ENCODE measurements around the gene PANK2. TPM values are rescaled to one million over a fixed set of nuclear protein-coding genes. Genes with fewer than 3 reads are reported as not detected.
"Not testable (repeated sequence)": the region's sequence is repeated elsewhere in the genome, so short reads cannot be mapped to it uniquely, and the experiment has no call there.

PANK2 gene
- total RNA-seq, 1 donor from 2014 or later: 29.4 TPM

DNA sequence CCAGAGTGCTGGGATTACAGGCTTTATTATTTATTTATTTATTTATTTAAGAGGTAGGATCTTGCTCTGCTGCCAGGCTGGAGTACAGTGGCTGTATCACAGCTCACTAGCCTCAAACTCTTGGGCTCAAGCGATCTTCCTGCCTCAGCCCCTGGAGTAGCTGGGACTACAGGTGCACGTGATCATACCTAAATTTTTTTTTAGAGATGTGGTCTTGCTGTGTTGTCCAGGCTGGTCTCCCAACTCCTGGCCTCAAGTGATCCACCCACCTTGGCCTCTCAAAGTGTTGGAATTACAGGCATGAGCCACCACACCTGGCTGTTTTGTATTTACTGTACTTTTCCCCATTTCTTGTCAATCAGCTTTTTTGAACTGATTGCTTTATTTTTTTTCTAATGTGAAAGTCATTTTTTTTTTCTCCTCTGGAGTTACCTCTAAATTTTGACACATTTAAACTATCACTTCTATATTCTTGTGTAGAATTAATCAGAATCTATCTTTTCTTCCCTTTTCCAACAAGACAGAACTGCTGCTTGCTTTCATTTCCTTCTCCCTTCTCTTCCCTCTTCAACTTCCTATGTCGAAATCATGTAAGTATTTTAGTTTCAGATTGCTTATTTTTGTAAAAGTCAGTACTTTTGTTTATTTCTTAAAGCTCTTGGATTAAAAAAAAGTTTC lies 12.0 kb downstream of the PANK2 start:
- DNase-seq (ENCODE audit: low read depth in 2 of 2): no peak

DNA sequence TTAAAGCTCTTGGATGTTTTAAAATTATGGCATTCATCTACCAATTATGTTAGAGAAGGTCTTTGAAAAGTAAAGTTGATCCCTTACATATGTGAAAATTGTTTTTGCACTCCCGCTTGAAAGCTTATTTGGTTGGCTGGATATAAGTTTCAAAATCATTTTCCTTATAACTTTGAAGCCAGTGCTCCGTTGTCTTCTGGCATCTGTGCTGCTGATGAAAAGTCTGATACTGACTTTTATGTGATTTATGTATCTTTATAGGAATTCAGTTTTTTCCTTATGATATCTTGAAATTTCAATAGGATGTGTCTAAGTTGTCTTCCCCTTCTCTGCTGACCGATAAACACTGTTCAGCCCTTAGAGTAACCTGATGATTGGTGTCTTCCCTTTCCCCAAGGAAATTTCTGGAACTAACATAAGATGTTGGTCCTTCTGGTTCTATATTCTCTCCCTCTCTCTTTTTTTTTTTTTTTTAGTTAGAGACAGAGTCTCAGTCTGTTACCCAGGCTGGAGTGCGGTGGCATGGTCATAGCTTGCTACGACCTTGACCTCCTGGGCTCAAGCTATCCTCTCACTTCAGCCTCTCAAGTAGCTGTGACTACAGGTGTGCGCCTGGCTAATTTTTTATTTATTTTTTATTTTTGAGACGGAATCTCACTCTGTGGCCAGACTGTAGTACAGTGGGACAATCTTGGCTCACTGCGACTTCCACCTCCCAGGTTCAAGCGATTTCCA lies 12.7 kb downstream of the PANK2 start:
- DNase-seq (ENCODE audit: low read depth in 2 of 2): no peak

DNA sequence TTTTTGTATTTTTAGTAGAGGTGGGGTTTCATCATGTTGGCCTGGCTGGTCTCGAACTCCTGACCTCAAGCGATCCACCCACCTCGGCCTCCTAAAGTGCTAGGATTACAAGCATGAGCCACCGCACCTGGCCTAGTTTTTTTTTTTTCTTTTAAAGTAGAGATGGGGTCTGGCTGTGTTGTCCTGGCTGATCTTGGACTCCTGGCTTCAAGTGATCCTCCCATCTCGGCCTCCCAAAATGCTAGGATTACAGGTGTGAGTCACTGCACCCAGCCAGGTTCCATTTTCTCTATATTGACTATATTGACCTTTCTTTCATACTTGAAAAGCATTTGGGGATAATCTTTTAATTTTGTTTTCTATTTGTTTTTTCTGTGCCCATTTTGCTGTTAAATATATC lies 13.3 kb downstream of the PANK2 start:
- DNase-seq (ENCODE audit: low read depth in 2 of 2): no peak

DNA sequence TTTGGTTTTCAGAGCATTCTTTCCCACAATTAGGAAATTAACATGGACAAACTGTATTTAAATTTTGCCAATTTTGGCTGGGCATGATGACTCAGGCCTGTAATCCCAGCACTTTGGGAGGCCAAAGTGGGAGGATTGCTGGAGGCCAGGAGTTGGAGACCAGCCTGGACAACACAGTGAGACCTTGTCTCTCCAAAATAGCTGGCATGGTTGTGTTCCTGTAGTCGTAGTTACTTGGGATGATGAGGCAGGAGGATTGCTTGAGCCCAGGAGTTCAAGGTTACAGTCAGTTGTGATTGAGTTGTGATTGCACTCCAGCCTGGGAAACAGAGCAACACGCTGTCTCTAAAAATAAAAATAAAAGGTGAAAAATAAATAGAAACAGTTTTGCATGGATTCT lies 15.0 kb downstream of the PANK2 start:
- DNase-seq (ENCODE audit: low read depth in 2 of 2): no peak

DNA sequence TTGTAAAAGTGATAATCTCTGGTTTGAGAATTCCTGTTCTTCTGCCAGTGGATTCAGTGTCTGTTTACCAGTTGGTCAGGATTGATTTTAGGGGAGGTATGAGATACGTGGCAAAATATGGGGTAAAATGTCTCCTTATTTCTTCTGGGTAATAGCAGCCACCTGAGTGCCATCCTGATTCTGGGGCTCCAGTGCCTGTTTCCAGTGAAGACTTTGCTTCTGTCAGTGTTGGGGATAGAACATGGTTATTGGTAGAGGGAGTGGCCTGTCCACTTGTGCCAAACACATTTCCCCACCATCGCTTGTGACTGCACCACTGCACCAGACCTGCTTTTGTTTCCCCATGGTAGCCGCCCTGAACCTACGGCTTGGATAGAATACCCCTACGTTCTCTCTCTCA lies 15.7 kb downstream of the PANK2 start:
- no peak for DNase-seq (ENCODE audit: low read depth in 2 of 2)

DNA sequence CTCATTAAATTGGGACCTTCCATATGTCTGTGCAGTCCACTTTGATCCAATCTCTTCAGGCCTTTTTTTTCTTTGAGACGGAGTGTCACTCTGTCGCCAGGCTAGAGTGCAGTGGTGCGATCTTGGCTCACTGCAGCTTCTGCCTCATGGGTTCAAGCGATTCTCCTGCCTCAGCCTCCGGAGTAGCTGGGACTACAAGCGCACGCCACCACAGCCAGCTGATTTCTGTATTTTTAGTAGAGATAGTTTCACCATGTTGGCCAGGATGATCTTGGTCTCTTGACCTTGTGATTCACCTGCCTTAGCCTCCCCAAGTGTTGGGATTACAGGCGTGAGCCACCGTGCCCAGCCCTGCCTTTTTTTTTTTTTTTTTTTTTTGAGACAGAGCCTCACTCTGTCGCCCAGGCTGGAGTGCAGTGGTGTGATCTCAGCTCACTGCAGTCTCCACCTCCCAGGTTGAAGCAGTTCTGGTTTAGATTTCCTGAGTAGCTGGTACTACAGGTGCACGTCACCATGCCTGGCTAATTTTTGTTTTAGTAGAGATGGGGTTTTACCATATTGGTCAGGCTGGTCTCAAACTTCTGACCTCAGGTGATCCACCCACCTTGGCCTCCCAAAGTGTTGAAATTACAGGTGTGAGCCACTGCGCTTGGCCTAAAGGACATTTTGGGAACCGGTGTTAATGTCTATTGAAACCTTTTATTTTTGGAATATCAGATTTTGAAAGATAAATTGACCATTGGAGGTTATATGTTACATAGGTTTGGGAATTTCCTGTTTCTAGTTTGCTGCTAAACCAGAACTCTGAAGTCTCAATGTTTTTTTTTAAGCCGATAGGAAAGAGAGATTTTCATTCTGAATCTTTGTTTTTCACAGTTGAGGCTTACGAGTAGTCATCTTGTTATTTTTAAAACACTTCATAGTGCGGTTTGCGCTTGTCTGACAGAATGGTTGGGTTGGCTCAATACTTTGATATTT lies 17.8 kb downstream of the PANK2 start:
- DNase-seq (ENCODE audit: low read depth in 2 of 2): not testable (repeated sequence)

DNA sequence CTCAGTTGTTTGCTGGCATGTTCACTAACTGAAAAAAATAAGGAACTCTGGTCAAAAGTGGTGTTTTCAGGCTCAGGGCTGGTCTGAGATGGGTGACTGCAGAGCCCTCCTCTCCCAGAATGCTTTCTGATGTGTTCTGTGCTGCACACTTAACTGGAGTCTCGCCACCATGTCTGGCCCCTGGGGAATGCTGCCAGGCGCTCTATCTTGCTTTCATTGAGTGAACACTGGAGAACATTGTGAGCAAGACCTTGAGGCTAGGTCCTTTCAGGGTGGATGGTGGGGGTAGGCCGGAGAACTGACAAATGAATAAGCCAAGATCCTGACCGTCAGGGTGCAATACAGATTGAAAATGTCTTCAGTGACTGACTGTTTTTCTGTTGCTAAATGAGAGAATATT lies 19.5 kb downstream of the PANK2 start:
- DNase-seq (ENCODE audit: low read depth in 2 of 2): no peak

DNA sequence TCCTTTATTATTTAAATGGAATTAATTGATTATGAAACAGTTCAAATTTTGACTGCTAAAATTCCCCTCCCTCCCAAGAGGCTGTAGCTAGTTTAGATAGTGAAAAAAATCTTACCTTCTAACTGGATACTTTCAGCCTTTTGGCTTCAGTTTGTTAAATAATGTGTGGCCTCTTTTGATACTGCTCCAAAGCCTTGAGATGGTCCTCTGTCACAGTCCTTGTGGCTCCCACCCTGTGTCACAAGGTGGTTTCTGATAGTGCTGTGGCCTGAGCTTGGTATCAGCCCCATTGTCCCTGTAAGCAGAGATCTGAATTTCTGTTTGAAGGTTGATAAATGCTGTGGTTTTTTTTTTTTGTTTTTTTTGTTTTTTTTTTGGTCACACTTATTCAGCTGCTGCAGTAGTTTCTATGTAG lies 20.8 kb downstream of the PANK2 start:
- DNase-seq (ENCODE audit: low read depth in 2 of 2): no peak

DNA sequence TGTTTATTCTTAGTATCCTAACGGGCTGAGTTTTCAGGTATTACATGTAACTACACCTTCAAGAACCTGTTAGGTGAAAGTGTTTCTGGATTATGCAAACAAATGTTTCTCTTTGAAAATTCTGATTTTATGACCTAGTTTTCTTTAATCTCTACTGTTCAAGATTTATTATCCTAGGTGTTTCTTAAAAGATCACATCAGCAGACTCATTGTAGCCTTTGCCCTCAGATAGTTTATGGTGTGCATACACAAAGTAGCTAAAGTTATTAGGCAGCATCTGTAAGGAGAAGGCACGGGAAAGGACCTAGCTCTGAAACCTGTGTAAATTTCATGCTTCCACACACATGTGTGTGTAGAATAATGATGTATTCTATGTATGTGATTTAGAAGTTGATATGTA lies 21.7 kb downstream of the PANK2 start:
- no peak for DNase-seq (ENCODE audit: low read depth in 2 of 2)

DNA sequence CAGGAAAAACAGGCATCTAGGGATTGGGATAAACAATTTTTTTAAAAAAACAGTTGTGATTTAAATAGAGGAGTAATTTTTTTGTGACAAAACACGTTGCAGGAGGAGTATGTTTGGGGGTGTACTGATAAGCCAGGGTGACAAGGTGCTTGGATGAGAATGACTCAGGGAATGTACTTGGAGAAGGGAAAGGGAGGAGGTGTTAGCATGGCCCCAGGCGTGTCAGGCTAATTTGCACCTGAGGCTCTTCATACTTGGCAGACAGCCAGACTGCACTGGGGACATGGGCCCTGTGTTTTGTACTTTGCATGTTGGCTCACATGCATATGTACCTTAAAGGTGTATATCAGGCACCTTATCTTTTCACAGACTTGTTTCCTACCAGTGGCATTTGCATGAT lies 22.8 kb downstream of the PANK2 start:
- no peak for DNase-seq (ENCODE audit: low read depth in 2 of 2)

DNA sequence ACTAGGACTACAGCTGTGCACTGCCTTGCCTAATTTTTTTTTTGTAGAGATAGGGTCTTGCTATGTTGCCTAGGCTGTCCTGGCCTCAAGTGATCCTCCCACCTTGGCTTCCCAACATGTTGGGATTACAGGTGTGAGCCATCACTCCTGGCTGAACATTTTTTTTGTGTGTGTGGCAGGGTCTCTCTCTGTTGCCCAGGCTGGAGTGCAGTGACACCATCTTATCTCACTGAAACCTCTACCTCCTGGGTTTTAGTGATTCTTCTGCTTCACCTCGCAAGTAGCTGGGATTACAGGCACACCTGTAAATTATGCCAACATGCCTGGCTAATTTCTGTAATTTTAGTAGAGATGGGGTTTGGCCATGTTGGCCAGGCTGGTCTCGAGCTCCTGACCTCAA lies 25.3 kb downstream of the PANK2 start:
- no peak for DNase-seq (ENCODE audit: low read depth in 2 of 2)

DNA sequence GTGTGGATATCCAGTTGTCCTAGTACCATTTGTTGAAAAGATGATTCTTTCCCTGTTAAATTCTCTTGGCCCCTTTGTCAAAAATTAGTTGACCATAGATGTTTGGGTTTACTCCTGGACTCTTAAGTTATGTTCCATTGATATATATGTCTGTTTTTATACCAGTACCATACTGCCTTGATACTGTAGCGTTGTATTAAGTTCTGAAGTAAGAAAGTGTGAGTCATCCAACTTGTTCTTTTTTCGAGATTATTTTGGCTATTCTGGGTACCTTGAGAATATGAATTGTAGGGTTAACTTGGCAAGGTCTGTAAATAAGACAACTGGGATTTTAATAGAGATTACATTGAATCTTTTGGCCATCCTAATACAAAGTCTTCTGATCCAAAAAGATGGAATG lies 26.5 kb downstream of the PANK2 start:
- DNase-seq (ENCODE audit: low read depth in 2 of 2): no peak

DNA sequence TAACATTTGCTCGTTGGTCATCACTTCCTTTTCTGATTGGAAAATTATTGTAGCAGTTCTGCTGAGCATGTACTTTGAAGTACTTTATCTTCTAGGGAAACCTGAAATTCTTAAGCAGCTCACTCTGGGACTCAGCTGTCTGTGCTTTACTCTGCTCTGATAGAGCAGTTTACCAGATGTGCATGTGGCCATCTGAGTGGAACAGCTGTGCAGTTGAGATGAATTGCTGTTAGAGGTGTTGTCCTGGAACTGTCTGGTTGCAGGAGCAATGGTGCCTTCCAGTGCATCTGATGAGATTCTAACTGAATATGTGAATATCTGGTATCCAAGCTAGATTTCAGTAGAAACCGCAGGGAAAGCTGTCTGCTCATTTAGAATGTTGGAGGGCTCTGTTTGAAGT lies 27.2 kb downstream of the PANK2 start:
- DNase-seq (ENCODE audit: low read depth in 2 of 2): no peak

DNA sequence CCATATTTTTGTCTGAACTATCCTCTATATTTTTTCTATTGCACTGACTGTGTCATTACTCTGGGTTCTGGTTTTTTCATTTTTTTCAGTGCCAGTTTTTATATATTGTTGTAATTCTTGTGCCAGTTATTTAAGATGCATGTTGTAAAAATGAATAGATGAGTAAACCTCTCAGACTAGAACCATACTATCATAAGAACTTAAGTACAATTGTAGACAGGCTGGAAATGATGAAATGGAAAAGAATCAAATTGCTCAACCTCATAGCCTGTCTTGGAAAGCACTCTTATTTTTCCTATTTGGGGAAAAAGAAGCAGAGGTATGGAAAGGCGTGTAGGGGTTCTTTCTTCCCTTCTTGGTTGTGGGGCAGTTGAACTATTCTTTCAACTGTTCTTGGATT lies 30.2 kb downstream of the PANK2 start:
- no peak for DNase-seq (ENCODE audit: low read depth in 2 of 2)

DNA sequence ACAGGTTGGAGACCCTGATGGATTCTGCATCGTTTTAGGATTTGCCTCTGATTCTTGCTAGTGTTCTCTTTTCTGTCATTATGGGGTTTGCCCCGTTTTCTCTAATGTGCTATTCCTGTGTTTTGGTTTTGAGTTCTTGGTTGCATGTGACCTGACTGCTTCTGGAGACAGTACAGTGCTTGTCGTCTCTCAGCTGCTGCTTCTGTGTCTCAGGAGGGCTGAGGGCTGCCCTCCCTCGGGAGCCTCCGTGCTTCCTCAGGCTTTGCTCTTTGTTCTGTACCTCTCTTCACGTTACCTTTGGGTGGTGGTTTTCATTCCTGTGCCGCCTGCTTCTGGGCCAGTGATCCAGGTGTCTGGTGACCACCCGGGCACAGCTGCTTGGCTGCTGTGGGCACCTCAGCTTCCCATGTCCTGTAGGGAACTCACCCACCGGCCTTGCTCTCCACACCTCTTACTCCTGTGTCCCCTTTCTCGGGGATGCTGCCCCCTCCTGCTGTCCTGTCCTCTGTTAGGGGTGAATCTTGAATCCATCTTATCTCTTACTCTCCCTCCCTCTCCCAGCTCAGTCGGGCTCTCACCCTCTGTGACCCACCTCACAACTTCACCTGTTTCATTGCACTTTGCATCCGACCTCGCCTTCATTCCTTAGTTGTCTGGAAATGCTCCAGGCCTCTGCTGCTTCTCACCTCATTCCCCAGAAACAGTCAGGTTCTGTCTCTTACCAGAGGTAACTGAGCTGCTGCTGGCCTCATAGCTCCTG lies 33.2 kb downstream of the PANK2 start:
- no peak for DNase-seq (ENCODE audit: low read depth in 2 of 2)

DNA sequence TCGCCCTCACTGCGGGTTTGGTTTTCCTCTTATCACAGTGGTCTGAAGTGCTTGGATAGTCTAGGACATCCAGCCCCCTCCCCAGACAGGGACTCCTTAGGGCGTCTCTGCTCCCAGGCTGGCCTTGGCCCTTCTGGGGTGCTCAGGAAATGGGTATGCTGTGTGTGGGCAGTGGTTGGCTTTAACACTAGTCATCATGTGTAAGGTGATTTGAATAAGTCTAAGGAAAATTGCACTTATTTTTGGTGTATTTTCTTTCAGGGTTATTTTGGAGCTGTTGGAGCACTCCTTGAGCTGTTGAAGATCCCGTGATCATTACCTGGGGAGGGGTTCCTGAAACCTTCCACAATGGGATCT lies 33.8 kb downstream of the PANK2 start:
- no peak for DNase-seq (ENCODE audit: low read depth in 2 of 2)

DNA sequence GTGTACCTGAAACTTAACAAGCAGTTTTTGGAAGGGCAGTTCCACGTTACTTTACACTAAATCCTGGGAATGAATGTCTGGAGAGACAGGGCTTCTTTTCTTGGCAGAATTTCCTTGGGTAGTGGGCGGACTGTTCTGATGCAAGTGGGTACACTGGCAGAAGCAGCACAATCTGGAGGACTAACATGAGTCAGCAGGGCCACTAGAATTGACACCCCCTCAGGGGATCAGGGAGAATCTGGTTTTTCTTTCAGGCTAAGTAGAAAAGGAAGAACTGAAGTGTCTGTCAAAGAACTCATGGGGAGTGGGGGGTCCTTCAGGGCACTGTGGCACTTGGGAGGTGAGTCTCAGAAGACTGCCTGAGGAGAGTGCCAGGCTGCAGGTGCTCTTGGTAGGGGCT lies 34.6 kb downstream of the PANK2 start:
- DNase-seq (ENCODE audit: low read depth in 2 of 2): no peak

DNA sequence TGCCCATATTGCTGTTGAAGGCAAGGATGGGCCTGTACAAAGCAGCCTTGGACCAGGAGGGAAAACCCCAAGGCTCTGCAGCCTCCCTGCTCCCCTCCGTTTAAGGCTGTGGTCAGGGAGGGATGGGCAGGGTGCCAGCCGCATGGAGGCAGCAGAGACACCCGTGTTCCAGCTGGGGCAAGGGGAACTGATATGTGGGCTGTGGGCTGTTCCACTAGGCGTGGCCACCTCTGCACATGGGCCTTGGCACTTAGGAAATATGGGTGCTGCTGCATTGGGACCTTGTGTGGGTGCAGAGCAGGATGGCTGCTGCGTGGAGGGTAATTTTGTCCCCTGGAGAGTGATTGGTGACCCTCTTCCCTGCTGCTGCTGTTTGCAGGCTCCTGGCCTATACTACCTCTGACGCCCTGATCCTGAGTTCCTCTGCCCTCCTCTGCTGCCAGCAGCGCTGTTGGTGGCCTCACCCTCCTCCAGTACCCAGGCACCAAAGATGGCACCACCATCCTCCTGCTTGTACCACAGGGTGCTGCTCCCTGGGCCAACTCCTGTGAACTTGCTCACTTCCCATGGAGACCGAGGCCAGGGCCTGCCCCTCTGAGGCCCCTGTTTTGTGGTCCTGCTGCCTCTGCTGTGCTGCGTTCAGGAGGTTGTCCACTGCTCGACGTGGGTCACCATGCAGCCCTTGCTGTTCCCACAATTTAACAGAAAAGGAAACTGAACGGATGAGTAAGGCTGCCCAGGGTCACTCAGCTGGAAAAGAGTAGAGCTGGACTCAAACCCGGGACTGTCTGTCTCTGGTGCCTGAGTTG lies 35.3 kb downstream of the PANK2 start:
- no peak for DNase-seq (ENCODE audit: low read depth in 2 of 2)

DNA sequence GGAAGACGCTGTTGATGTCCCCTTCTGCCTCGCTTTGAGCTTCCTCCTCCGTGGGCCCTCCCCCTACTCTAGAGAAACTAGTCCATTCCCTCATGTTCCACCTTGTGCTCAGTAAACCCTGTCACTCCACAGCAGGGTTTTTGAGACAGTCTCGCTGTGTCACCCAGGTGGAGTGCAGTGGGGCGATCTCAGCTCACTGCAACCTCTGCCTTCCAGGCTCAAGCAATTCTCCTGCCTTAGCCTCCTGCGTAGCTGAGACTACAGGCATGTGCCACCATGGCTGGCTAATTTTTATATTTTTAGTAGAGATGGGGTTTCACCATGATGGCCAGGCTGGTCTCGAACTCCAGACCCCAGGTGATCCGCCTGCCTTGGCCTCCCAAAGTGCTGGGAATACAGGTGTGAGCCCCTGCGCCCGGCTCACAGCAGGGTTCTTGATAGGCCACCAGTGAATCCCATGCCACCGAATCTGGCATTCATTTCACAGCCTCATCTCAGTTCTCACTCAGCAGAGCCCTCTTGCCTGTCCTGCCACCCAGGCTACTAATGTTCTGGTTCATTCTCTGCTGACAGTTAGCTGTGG lies 36.0 kb downstream of the PANK2 start:
- no peak for DNase-seq (ENCODE audit: low read depth in 2 of 2)

DNA sequence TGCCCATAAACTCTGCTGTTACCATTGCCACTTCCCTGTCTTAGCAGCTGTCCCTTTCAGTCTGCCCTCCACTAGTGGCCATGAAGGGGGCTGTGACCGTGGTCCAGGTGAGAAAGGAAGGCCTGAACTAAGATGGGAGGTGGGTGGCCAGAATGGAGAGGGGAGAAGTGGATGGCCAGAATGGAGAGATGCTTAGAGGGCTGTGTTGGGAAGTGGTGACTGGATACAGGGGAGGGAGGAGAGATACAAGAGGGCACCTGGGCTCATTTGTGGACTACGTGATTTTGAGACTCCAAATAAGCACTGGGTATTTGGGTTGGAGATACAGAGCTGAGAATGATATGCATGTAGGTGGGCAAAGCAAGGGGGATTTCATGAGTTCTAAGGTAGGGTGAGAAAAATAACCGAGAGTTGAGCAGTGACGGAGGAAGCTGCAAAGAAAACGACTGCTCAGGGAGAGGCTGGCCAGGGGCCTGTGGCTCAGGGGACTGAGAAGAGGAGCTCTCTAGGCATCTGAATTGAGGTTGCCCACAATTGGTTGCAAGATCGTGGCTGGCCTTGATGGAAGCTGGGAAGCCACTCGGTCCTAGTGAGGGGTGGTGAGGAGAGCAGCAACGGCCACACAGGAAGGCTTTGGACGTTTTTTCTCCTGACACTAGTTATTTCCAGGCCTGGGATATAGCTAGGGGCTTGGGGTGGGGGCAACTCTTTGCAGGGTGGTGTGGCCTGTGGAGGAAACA lies 36.9 kb downstream of the PANK2 start:
- no peak for DNase-seq (ENCODE audit: low read depth in 2 of 2)

Data from dermis microvascular lymphatic vessel endothelial cell (primary cell).